HepG2 (cell line): ENCODE data around the gene ENO1. TPM values are rescaled to one million over a fixed set of nuclear protein-coding genes. Genes with fewer than 3 reads are reported as not detected.

Experiments
- CCDC6 ChIP-seq: sonication (generic); formaldehyde crosslinking; IDR thresholded peaks from 2 replicates; pipeline ENCODE4 v1.8.1; 2022; ENCODE audit warnings: mild to moderate bottlenecking, missing genetic modification reagents, moderate library complexity
- EP300 ChIP-seq, 3 experiments: sonication (generic) in 1 of 3; formaldehyde crosslinking in 1 of 3; IDR thresholded peaks; 2 replicates each; pipeline versions ENCODE4 v1.5.1 to v1.6.1; 2011 to 2020; ENCODE audit warnings: low read depth in 2 of 3, low read length in 2 of 3, borderline replicate concordance in 1 of 3, improper control_type of control experiment in 1 of 3, mild to moderate bottlenecking in 1 of 3, missing genetic modification reagents in 1 of 3, moderate library complexity in 1 of 3
- HOXA7 ChIP-seq: sonication (generic); formaldehyde crosslinking; IDR thresholded peaks from 2 replicates; pipeline ENCODE4 v1.8.1; 2022; ENCODE audit warnings: mild to moderate bottlenecking, missing genetic modification reagents, moderate library complexity
- ISL2 ChIP-seq: sonication (generic); formaldehyde crosslinking; IDR thresholded peaks from 2 replicates; pipeline ENCODE4 v1.5.0; 2020; ENCODE audit warnings: missing genetic modification reagents
- MED1 ChIP-seq: sonication (generic); formaldehyde crosslinking; IDR thresholded peaks from 2 replicates; pipeline ENCODE4 v1.4.0; 2020; ENCODE audit warnings: missing genetic modification reagents
- MXD4 ChIP-seq: IDR thresholded peaks from 2 replicates; pipeline ENCODE4 v1.6.1; 2016; ENCODE audit warnings: mild to moderate bottlenecking, missing biosample characterization, missing genetic modification reagents
- NFIC ChIP-seq: IDR thresholded peaks from 2 replicates; pipeline ENCODE4 v1.6.1; 2012; ENCODE audit warnings: mild to moderate bottlenecking, low read length, inconsistent platforms
- SMARCC2 ChIP-seq: fragments of 450-650 bp; IDR thresholded peaks from 2 replicates; pipeline ENCODE4 v1.6.1; 2017; ENCODE audit warnings: antibody characterized with exemption, mild to moderate bottlenecking
- ZNF564 ChIP-seq: sonication (generic); formaldehyde crosslinking; IDR thresholded peaks from 2 replicates; pipeline ENCODE4 v1.8.1; 2023; ENCODE audit warnings: mild to moderate bottlenecking, missing genetic modification reagents
- ZNF589 ChIP-seq: sonication (generic); formaldehyde crosslinking; conservative IDR thresholded peaks from 2 replicates; pipeline ENCODE4 v1.8.0; 2022; ENCODE audit warnings: mild to moderate bottlenecking, moderate library complexity, missing genetic modification reagents
- ZNF615 ChIP-seq: sonication (generic); formaldehyde crosslinking; IDR thresholded peaks from 2 replicates; pipeline ENCODE4 v1.5.0; 2020; ENCODE audit warnings: mild to moderate bottlenecking, missing genetic modification reagents, borderline replicate concordance
- ZNF619 ChIP-seq: sonication (generic); formaldehyde crosslinking; IDR thresholded peaks from 2 replicates; pipeline ENCODE4 v1.4.0; 2020; ENCODE audit warnings: mild to moderate bottlenecking, missing genetic modification reagents
- ZNF777 ChIP-seq: sonication (generic); formaldehyde crosslinking; IDR thresholded peaks from 2 replicates; pipeline ENCODE4 v1.4.0; 2020; ENCODE audit warnings: missing genetic modification reagents
- polyA plus RNA-seq, 8 experiments: library from polyadenylated mRNA; depleted of rRNA in 3 of 8; stranded (reverse) in 7 of 8; unstranded in 1 of 8; fragments of >200 nt; fragmentation: Illumina TruSeq in 4 of 8; extraction: Trizol in 4 of 8; gene quantifications; 2 replicates each; pipeline versions ENCODE4 v1.2.1 to v1.2.3, GENCODE V29; 2011 to 2016; ENCODE audit warnings: low read depth in 4 of 8, missing spikeins in 1 of 8, mixed read lengths in 1 of 8; ENCODE audit not compliant: insufficient read depth in 1 of 8
- total RNA-seq, 5 experiments: library from RNA; depleted of rRNA; stranded (reverse); fragments of >200 nt; fragmentation: Illumina TruSeq; extraction: Trizol; gene quantifications; 2 replicates each; pipeline ENCODE4 v1.2.3, GENCODE V29; 2016; ENCODE audit warnings: low read depth in 1 of 5
- TF ChIP-seq, protein P1 (sequence below): IDR thresholded peaks from 2 replicates; pipeline ENCODE4 v1.6.1; 2016; ENCODE audit warnings: low read depth
- TF ChIP-seq, protein P2 (sequence below): sonication (generic); formaldehyde crosslinking; IDR thresholded peaks from 2 replicates; pipeline ENCODE4 v1.5.1; 2020; ENCODE audit warnings: missing genetic modification reagents, mild to moderate bottlenecking, borderline replicate concordance
- TF ChIP-seq, protein P3 (sequence below): sonication (generic); formaldehyde crosslinking; IDR thresholded peaks from 2 replicates; pipeline ENCODE4 v1.4.0; 2020; ENCODE audit warnings: low read depth, mild to moderate bottlenecking, missing genetic modification reagents
- TF ChIP-seq, protein P4 (sequence below): IDR thresholded peaks from 2 replicates; pipeline ENCODE4 v1.6.1; 2012; ENCODE audit warnings: low read depth, low read length, improper control_type of control experiment
- TF ChIP-seq, protein P5 (sequence below): sonication (generic); formaldehyde crosslinking; IDR thresholded peaks from 2 replicates; pipeline ENCODE4 v1.4.0; 2020; ENCODE audit warnings: missing genetic modification reagents, low read depth, mild to moderate bottlenecking, borderline replicate concordance
- TF ChIP-seq, protein P6 (sequence below): sonication (generic); formaldehyde crosslinking; IDR thresholded peaks from 2 replicates; pipeline ENCODE4 v1.8.0; 2022; ENCODE audit warnings: low read depth, missing genetic modification reagents
- TF ChIP-seq, protein P7 (sequence below): sonication (generic); formaldehyde crosslinking; IDR thresholded peaks from 2 replicates; pipeline ENCODE4 v1.5.0; 2020; ENCODE audit warnings: mild to moderate bottlenecking, low read depth, missing genetic modification reagents, borderline replicate concordance
- TF ChIP-seq, protein P8 (sequence below): IDR thresholded peaks from 2 replicates; pipeline ENCODE4 v1.6.1; 2016; ENCODE audit warnings: mild to moderate bottlenecking, missing biosample characterization, missing genetic modification reagents

The ENO1 gene
- total and polyA plus RNA-seq, 2 of the 13 experiments (the other 11 are each of a cell fraction or from before 2014, with no cell fraction given): 1,559 to 3,103 TPM

DNA sequence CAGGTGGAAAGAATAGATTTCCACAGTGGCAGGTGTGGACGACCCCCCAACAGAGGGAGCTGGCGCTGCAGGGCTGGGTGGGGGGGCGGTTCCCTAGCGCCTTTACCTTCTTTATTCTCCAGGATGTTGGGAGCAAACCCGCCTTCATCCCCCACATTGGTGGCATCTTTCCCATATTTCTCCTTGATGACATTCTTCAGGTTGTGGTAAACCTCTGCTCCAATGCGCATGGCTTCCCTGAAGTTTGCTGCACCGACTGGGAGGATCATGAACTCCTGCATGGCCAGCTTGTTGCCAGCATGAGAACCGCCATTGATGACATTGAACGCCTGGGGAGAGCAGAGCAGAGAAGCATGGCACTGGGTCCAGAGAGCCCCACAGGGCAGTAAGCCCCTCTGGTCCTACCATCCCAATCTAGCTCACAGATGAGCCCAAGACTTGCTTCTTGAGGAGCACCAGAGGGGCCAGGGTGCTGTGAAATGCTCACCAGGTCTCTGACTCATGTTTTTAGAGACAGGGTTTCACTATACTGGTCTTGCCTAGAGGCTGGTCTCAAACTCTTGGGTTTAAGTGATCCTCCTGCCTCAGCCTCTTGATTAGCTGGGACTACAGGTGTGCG lies 12.2 kb downstream of the ENO1 start (continued):
- TF ChIP-seq, protein P1, sequence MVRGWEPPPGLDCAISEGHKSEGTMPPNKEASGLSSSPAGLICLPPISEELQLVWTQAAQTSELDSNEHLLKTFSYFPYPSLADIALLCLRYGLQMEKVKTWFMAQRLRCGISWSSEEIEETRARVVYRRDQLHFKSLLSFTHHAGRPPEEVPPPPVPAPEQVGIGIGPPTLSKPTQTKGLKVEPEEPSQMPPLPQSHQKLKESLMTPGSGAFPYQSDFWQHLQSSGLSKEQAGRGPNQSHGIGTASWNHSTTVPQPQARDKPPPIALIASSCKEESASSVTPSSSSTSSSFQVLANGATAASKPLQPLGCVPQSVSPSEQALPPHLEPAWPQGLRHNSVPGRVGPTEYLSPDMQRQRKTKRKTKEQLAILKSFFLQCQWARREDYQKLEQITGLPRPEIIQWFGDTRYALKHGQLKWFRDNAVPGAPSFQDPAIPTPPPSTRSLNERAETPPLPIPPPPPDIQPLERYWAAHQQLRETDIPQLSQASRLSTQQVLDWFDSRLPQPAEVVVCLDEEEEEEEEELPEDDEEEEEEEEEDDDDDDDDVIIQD (CRISPR knock-in tag): no peak
- no peak for TF ChIP-seq ZNF615 (CRISPR knock-in tag)
- 0 out of 2 replicates have a peak, but pooled peaks have one; percentile 65 for TF ChIP-seq ZNF589 (CRISPR knock-in tag)
- no peak for TF ChIP-seq NFIC
- TF ChIP-seq, protein P2, sequence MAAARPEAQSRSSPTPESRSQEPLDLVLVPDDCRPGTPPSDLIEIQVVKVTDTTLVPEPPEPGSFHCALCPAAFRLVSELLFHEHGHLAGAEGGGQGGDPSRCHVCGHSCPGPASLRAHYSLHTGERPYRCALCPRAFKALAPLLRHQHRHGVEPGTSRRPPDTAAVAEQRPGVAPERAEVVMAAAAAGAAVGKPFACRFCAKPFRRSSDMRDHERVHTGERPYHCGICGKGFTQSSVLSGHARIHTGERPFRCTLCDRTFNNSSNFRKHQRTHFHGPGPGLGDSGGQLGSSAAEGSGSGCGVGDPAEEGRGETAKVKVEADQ: no peak
- TF ChIP-seq, protein P3, sequence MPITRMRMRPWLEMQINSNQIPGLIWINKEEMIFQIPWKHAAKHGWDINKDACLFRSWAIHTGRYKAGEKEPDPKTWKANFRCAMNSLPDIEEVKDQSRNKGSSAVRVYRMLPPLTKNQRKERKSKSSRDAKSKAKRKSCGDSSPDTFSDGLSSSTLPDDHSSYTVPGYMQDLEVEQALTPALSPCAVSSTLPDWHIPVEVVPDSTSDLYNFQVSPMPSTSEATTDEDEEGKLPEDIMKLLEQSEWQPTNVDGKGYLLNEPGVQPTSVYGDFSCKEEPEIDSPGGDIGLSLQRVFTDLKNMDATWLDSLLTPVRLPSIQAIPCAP: no peak
- TF ChIP-seq ZNF619 (CRISPR knock-in tag): no peak
- TF ChIP-seq ISL2 (CRISPR knock-in tag): no peak
- TF ChIP-seq ZNF564 (CRISPR knock-in tag): no peak
- TF ChIP-seq, protein P4, sequence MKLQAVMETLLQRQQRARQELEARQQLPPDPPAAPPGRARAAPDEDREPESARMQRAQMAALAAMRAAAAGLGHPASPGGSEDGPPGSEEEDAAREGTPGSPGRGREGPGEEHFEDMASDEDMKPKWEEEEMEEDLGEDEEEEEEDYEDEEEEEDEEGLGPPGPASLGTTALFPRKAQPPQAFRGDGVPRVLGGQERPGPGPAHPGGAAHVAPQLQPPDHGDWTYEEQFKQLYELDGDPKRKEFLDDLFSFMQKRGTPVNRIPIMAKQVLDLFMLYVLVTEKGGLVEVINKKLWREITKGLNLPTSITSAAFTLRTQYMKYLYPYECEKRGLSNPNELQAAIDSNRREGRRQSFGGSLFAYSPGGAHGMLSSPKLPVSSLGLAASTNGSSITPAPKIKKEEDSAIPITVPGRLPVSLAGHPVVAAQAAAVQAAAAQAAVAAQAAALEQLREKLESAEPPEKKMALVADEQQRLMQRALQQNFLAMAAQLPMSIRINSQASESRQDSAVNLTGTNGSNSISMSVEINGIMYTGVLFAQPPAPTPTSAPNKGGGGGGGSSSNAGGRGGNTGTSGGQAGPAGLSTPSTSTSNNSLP: no peak
- 0 out of 2 replicates have a peak, but pooled peaks have one; percentile 8 for TF ChIP-seq MED1
- no peak for TF ChIP-seq EP300 (IDR thresholded peaks at IDR 0.05; ENCODE audit: low read depth in 2 of 2, low read length in 2 of 2)
- TF ChIP-seq EP300 (CRISPR knock-in tag; IDR thresholded peaks at IDR 0.05; ENCODE audit: borderline replicate concordance): no peak
- TF ChIP-seq SMARCC2: no peak
- no peak for TF ChIP-seq ZNF777 (CRISPR knock-in tag)
- no peak for TF ChIP-seq HOXA7
- TF ChIP-seq, protein P5, sequence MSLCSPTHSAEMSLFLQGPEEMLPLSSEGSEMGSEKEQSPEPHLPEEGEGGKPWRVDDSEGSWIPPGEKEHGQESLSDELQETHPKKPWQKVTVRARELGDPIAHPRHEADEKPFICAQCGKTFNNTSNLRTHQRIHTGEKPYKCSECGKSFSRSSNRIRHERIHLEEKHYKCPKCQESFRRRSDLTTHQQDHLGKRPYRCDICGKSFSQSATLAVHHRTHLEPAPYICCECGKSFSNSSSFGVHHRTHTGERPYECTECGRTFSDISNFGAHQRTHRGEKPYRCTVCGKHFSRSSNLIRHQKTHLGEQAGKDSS (CRISPR knock-in tag): no peak
- TF ChIP-seq CCDC6 (CRISPR knock-in tag): no peak
- TF ChIP-seq, protein P6, sequence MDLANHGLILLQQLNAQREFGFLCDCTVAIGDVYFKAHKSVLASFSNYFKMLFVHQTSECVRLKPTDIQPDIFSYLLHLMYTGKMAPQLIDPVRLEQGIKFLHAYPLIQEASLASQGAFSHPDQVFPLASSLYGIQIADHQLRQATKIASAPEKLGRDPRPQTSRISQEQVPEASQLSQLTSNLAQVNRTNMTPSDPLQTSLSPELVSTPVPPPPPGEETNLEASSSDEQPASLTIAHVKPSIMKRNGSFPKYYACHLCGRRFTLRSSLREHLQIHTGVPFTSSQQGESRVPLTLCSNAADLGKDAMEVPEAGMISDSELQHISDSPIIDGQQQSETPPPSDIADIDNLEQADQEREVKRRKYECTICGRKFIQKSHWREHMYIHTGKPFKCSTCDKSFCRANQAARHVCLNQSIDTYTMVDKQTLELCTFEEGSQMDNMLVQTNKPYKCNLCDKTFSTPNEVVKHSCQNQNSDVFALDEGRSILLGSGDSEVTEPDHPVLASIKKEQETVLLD: no peak
- TF ChIP-seq, protein P7, sequence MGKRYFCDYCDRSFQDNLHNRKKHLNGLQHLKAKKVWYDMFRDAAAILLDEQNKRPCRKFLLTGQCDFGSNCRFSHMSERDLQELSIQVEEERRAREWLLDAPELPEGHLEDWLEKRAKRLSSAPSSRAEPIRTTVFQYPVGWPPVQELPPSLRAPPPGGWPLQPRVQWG (CRISPR knock-in tag): no peak
- TF ChIP-seq, protein P8, sequence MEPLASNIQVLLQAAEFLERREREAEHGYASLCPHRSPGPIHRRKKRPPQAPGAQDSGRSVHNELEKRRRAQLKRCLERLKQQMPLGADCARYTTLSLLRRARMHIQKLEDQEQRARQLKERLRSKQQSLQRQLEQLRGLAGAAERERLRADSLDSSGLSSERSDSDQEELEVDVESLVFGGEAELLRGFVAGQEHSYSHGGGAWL: no peak
- no peak for TF ChIP-seq MXD4
